ENCODE measurements around the gene BGLAP.

Gene BGLAP

GRCh38 chr1:156258859-156259258 lies 16.9 kb downstream of the BGLAP start:
- TF ChIP-seq CTCF (IDR thresholded peaks at IDR 0.05; ENCODE audit: insufficient read depth, low read length, missing control alignments) = no peak
- H3K4me3 ChIP-seq (ENCODE audit: low read depth, low read length) = no peak overlapping the region
- ChIA-PET CTCF (interaction anchor here (1.5 kb wide), 1 partner anchor 100 kb away, joined by 3 read pairs; no protein-coding TSS in a partner anchor), POLR2A (no interaction called here)
- DNase-seq (ENCODE audit: low read depth, low spot score) = no peak

- H3K4me3 ChIP-seq (ENCODE audit: low read depth, low read length) = no peak overlapping the region
- ChIA-PET CTCF (interaction anchor here (0.8 to 2.6 kb wide), 4 partner anchors 13 to 170 kb away, joined by 3 to 9 read pairs (median 3); no protein-coding TSS in a partner anchor), POLR2A (interaction anchor here (1.4 kb wide), 1 partner anchor 9 kb away, joined by 3 read pairs; no protein-coding TSS in a partner anchor)
- no peak for TF ChIP-seq CTCF (IDR thresholded peaks at IDR 0.05; ENCODE audit: insufficient read depth, low read length, missing control alignments)
- no peak for DNase-seq (ENCODE audit: low read depth, low spot score)
Observed at GRCh38 chr1:156259805-156260204, 17.8 kb downstream of the BGLAP start.

DNA sequence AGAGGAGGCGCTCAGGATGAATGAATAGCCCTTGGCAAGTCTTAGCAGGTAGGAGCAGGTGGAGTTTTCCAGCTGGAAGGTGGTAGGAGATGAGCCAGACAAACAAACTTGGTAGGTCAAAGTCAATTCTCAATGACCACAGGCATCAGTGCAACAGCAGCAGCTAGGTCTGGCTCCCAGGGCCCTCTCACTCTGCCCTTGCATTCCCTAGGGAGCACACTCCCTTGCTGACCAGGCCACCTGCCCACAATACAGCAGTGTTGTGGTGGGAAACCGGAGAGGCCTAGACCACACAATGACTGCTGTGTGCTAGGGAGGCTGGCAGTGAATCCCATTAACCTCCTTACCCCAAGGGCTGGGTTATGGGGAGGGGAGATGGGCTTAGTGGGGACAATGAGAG lies 18.9 kb downstream of the BGLAP start:
- POLR2A ChIA-PET = interaction anchor here (1.1 to 1.4 kb wide), 2 partner anchors 10 to 18 kb away, joined by 3 read pairs; no protein-coding TSS in a partner anchor
- CTCF ChIA-PET = interaction anchor here (1.0 to 2.9 kb wide), 5 partner anchors 11 to 171 kb away, joined by 3 to 9 read pairs (median 3); no protein-coding TSS in a partner anchor

DNA sequence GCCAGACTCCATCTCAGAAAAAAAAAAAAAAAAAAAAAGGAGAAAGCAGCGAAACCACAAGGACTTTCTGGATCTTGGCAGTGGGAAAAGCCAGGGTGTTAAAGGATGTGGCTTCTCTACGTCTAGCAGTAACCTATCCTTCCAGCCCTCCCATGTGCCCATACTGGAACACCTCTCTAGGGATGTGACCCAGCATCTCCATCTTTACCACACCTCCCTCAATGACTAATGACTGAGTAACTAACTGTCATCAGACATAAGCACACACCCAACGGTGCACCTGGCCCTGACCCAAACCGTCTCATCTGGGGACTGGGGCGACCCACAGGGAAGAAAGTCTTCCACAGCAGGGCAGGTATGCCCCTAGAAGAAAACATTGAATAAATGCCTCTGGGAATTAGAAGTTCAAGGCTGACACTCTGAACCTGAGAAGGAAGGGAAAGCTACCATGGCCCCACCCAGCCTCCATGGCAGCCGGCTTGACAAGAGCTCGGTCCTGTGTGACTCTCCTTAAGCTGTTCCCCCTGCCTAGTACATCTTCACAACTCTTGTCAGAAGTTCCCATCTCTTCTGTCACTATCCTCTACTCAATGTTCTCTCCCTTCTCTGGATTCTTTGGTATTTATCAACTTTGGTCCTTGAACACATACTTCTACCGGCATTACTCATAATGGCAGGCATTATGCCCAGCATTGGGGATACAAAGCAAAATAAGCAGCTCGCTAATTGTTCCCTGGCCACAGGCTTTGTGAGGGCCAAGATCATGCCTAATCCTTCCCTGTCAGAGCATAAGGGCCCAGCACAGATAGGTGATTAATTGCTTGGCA lies 20.7 kb downstream of the BGLAP start:
- no peak overlapping the region for H3K4me3 ChIP-seq (ENCODE audit: low read depth, low read length)
- peak; percentile 46 for DNase-seq (ENCODE audit: low read depth, low spot score)
- CTCF ChIA-PET = interaction anchor here (1.0 to 2.9 kb wide), 7 partner anchors 9 to 172 kb away, joined by 3 to 9 read pairs (median 6); no protein-coding TSS in a partner anchor
- TF ChIP-seq CTCF (IDR thresholded peaks at IDR 0.05; ENCODE audit: insufficient read depth, low read length, missing control alignments) = no peak
- POLR2A ChIA-PET = interaction anchor here (1.0 kb wide), 1 partner anchor 17 kb away, joined by 3 read pairs; no protein-coding TSS in a partner anchor

More for the DNA sequence above, 18.9 kb downstream of the BGLAP start:
- DNase-seq (ENCODE audit: low read depth, low spot score) = no peak
- H3K4me3 ChIP-seq (ENCODE audit: low read depth, low read length) = no peak overlapping the region
- TF ChIP-seq CTCF (IDR thresholded peaks at IDR 0.05; ENCODE audit: insufficient read depth, low read length, missing control alignments) = no peak

DNA sequence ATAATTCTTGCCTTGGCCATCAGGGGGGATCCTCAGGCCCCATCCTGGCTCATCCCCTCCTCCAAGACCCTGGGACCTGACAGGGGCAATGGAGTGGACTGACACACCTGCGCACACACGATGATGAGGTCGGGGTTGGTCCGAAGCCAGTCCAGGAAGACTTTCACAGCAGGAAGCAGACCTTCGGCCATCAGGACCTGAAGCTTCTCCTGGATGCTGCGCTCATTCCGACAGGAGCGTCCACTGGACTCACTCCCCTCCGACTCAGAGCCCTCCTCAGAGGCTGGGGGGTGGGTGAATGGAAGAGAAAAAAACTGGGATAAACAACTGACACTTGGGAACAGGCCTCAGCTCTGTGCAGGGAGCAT lies 21.3 kb downstream of the BGLAP start:
- no peak for DNase-seq (ENCODE audit: low read depth, low spot score)
- ChIA-PET POLR2A (interaction anchor here (1.0 kb wide), 1 partner anchor 17 kb away, joined by 3 read pairs; no protein-coding TSS in a partner anchor), CTCF (interaction anchor here (1.0 to 2.9 kb wide), 7 partner anchors 8 to 173 kb away, joined by 3 to 9 read pairs (median 4); partner anchors contain the start of gene SMG5)
- H3K4me3 ChIP-seq (ENCODE audit: low read depth, low read length) = no peak overlapping the region
- no peak for TF ChIP-seq CTCF (IDR thresholded peaks at IDR 0.05; ENCODE audit: insufficient read depth, low read length, missing control alignments)

DNA sequence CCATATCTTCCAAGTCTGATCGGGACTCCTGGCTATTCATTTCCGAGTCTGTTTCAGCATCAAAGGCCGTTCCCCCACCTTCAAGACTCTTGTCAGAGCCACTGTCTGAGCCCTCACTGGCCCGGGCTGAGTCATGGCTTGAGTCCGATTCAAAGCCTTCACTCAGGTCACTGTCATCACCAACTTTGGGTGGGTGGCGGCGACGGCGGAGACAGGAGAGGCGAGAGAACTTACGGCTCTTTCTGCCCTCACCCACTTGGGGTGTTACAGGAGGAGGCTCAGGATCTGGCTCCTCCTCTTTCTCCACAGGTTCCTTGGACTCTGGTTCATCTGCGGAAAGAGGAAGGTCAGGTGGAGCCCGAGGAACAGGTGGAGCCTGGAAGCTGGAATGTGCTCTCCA lies 24.1 kb downstream of the BGLAP start:
- no peak for DNase-seq (ENCODE audit: low read depth, low spot score)
- no peak for TF ChIP-seq CTCF (IDR thresholded peaks at IDR 0.05; ENCODE audit: insufficient read depth, low read length, missing control alignments)
- ChIA-PET CTCF (no interaction called here), POLR2A (no interaction called here)
- H3K4me3 ChIP-seq (ENCODE audit: low read depth, low read length) = no peak overlapping the region
